GM12878 (cell line): ENCODE results near the gene MMAA. TPM values are rescaled to one million over a fixed set of nuclear protein-coding genes. Genes with fewer than 3 reads are reported as not detected.

ENCODE experiments used
- ATAC-seq: fragments of 200-7000 bp; cut with Tn5 transposase; 3 replicates; pipeline ENCODE4 v1.9.1; 2020; ENCODE audit warnings: mild to moderate bottlenecking, moderate library complexity
- BruUV-seq: library from RNA; stranded (reverse); fragments of 400-500 nt; replicated peaks from 2 replicates; lab custom pipeline; 2021; lab: Mats Ljungman, UMichigan
- CTCF ChIA-PET: fragments of 300-600 bp; sonication (Branson Sonifier 250); formaldehyde crosslinking; extraction: SDS; loops from one replicate; lab custom pipeline; 2021; ENCODE audit warnings: inconsistent platforms; lab: Yijun Ruan, JAX
- POLR2A ChIA-PET: fragments of 350-600 bp; formaldehyde crosslinking; extraction: SDS; loops from one replicate; lab custom pipeline; 2021; ENCODE audit warnings: inconsistent platforms; lab: Charles Lee
- RAD21 ChIA-PET: fragments of 300-600 bp; sonication (Branson Sonifier 250); formaldehyde crosslinking; loops from one replicate; lab custom pipeline; 2023; ENCODE audit warnings: antibody characterized with exemption; ENCODE audit not compliant: unreplicated experiment; lab: Charles Lee
- SMC1A ChIA-PET: fragments of 300-600 bp; sonication (Branson Sonifier 250); formaldehyde crosslinking; loops from one replicate; lab custom pipeline; 2023; ENCODE audit not compliant: unreplicated experiment, uncharacterized antibody; lab: Charles Lee
- DNase-seq: peaks from one replicate; pipeline ENCODE4 v3.0.0-alpha.2; 2011; ENCODE audit warnings: low read depth, low spot score
- FAIRE-seq: peaks from 3 replicates; lab custom pipeline; 2011; peaks lifted over from hg19 to GRCh38; lab: Jason Lieb, UNC
- H2AFZ ChIP-seq: 2 replicates; pipeline ENCODE4 v1.6.0; 2011; ENCODE audit warnings: low read depth, low read length, control low read depth; ENCODE audit not compliant: control insufficient read depth
- H3K27ac ChIP-seq: 2 replicates; pipeline ENCODE4 v1.5.1; 2011; ENCODE audit warnings: control low read depth; ENCODE audit not compliant: control insufficient read depth, insufficient read depth
- H3K27me3 ChIP-seq, 2 experiments: replicated peaks in 1 of 2; 2 replicates each; pipeline versions ENCODE4 v1.6.0 to v1.6.1; 2011; ENCODE audit warnings: low read length in 1 of 2; ENCODE audit not compliant: control insufficient read depth in 2 of 2, insufficient read depth in 2 of 2
- H3K36me3 ChIP-seq, 2 experiments: 2 replicates each; pipeline ENCODE4 v1.5.1; 2011; ENCODE audit warnings: low read length in 1 of 2; ENCODE audit not compliant: control insufficient read depth in 2 of 2, insufficient read depth in 2 of 2
- H3K4me1 ChIP-seq: 2 replicates; pipeline ENCODE4 v1.6.1; 2011; ENCODE audit warnings: mild to moderate bottlenecking, low read length, moderate library complexity, mixed read lengths; ENCODE audit not compliant: control insufficient read depth, insufficient read depth
- H3K4me2 ChIP-seq: 2 replicates; pipeline ENCODE4 v1.6.0; 2011; ENCODE audit warnings: control low read depth; ENCODE audit not compliant: control insufficient read depth, insufficient read depth
- H3K4me3 ChIP-seq: fragments of 200-600 bp; sonication (generic); 2 replicates; pipeline ENCODE4 v1.5.1; 2016
- H3K79me2 ChIP-seq: 2 replicates; pipeline ENCODE4 v1.6.0; 2011; ENCODE audit warnings: low read length; ENCODE audit not compliant: control insufficient read depth, insufficient read depth
- H3K9ac ChIP-seq: 2 replicates; pipeline ENCODE4 v1.8.0; 2011; ENCODE audit warnings: low read length, control low read depth, mixed read lengths; ENCODE audit not compliant: control insufficient read depth, insufficient read depth
- H3K9me3 ChIP-seq: replicated peaks from 3 replicates; pipeline ENCODE4 v1.5.1; 2011; ENCODE audit warnings: mild to moderate bottlenecking, low read length; ENCODE audit not compliant: control insufficient read depth, insufficient read depth
- H4K20me1 ChIP-seq: 2 replicates; pipeline ENCODE4 v1.6.0; 2011; ENCODE audit not compliant: control insufficient read depth, insufficient read depth
- ASH2L ChIP-seq: fragments of 300-600, 200-600 bp; sonication (generic); IDR thresholded peaks from 2 replicates; pipeline ENCODE4 v1.6.1; 2017; ENCODE audit warnings: low read depth, mild to moderate bottlenecking, borderline replicate concordance
- BCL11A ChIP-seq: IDR thresholded peaks from 2 replicates; pipeline ENCODE4 v1.6.1; 2011; ENCODE audit warnings: low read depth, low read length
- EED ChIP-seq: sonication (generic); IDR thresholded peaks from 2 replicates; pipeline ENCODE4 v1.6.1; 2016; ENCODE audit warnings: antibody characterized with exemption, low read depth
- ESRRA ChIP-seq: IDR thresholded peaks from 2 replicates; pipeline ENCODE4 v1.6.1; 2012; ENCODE audit warnings: mild to moderate bottlenecking, low read length, improper control_type of control experiment
- IKZF1 ChIP-seq: fragments of 450-650 bp; conservative IDR thresholded peaks from 2 replicates; pipeline ENCODE4 v1.6.1; 2017; ENCODE audit warnings: antibody characterized with exemption, mild to moderate bottlenecking
- IKZF2 ChIP-seq, 2 experiments: fragments of 450-650 bp; IDR thresholded peaks; 2 replicates each; pipeline ENCODE4 v1.6.1; 2017; ENCODE audit warnings: mild to moderate bottlenecking in 2 of 2, moderate library complexity in 2 of 2
- JUNB ChIP-seq: IDR thresholded peaks from 2 replicates; pipeline ENCODE4 v1.6.1; 2016; ENCODE audit warnings: antibody characterized with exemption, mild to moderate bottlenecking
- KLF5 ChIP-seq: fragments of 450-650 bp; IDR thresholded peaks from 2 replicates; pipeline ENCODE4 v1.6.1; 2014; ENCODE audit warnings: mild to moderate bottlenecking; ENCODE audit not compliant: partially characterized antibody
- MTA2 ChIP-seq: fragments of 450-650 bp; IDR thresholded peaks from 2 replicates; pipeline ENCODE4 v1.6.1; 2016; ENCODE audit warnings: low read depth, mild to moderate bottlenecking, moderate library complexity
- RAD51 ChIP-seq: fragments of 450-650 bp; IDR thresholded peaks from 2 replicates; pipeline ENCODE4 v1.6.1; 2016; ENCODE audit warnings: moderate library complexity, mild to moderate bottlenecking, inconsistent platforms
- RB1 ChIP-seq: fragments of 450-650 bp; formaldehyde crosslinking; IDR thresholded peaks from 2 replicates; pipeline ENCODE4 v1.6.1; 2017; ENCODE audit warnings: mild to moderate bottlenecking, borderline replicate concordance
- ZZZ3 ChIP-seq: IDR thresholded peaks from 2 replicates; pipeline ENCODE4 v1.6.1; 2011; ENCODE audit warnings: low read depth; ENCODE audit not compliant: control insufficient read depth, insufficient read length
- WGBS: methylation state at CpG from one replicate; pipeline ENCODE4 v1.1.6; 2016; ENCODE audit warnings: low lambda C conversion rate; ENCODE audit not compliant: insufficient replicate concordance, insufficient coverage; ENCODE audit errors: missing lambda C conversion rate; 5-methylcytosine and 5-hydroxymethylcytosine counted together
- in situ Hi-C: fragments of 300-500 bp; cut with MboI; formaldehyde crosslinking; loops from 9 replicates; pipeline ENCODE4 v1.14.3; 2018; ENCODE audit warnings: mixed read lengths
- intact Hi-C: fragments of 100-400 bp; cut with micrococcal nuclease; formaldehyde crosslinking; loops from one replicate; pipeline ENCODE4 v1.14.2; 2022; ENCODE audit not compliant: unreplicated experiment
- polyA plus RNA-seq, 11 experiments: library from polyadenylated mRNA; depleted of rRNA in 4 of 11; unstranded in 6 of 11; stranded (reverse) in 5 of 11; fragments of >200 nt; fragmentation: Nextera tagmentation in 4 of 11; fragmentation: Illumina TruSeq in 1 of 11; extraction: Ambion mirVana in 4 of 11; extraction: Trizol in 1 of 11; gene quantifications; 1 replicate in 1 of 11; 2 replicates in 10 of 11; pipeline versions ENCODE4 v1.2.1 to v1.2.3, GENCODE V29; 2011 to 2016; ENCODE audit warnings: inconsistent platforms in 2 of 11, missing spikeins in 2 of 11, low read depth in 1 of 11
- total RNA-seq, 4 experiments: library from RNA; depleted of rRNA in 3 of 4; stranded (reverse); fragments of >200 nt in 3 of 4; fragmentation: Illumina TruSeq in 1 of 4; extraction: Trizol in 1 of 4; gene quantifications; 2 replicates each; pipeline versions ENCODE4 v1.2.1 to v1.2.3, GENCODE V29; 2013 to 2021
- TF ChIP-seq, protein P1 (sequence below): fragments of 450-650 bp; IDR thresholded peaks from 2 replicates; pipeline ENCODE4 v1.6.1; 2014; ENCODE audit warnings: mild to moderate bottlenecking
- TF ChIP-seq, protein P2 (sequence below): fragments of 450-650 bp; IDR thresholded peaks from 2 replicates; pipeline ENCODE4 v1.6.1; 2017; ENCODE audit warnings: low read depth, mild to moderate bottlenecking, moderate library complexity
- TF ChIP-seq, protein P3 (sequence below): fragments of 450-650 bp; IDR thresholded peaks from 2 replicates; pipeline ENCODE4 v1.6.1; 2017; ENCODE audit warnings: mild to moderate bottlenecking, low read depth, inconsistent platforms; ENCODE audit not compliant: poor library complexity, severe bottlenecking

Gene MMAA
- total and polyA plus RNA-seq, 10 of the 15 experiments (the other 5 are each of a cell fraction or from before 2014, with no cell fraction given): 4.5 to 22.6 (median 11.8) TPM

DNA sequence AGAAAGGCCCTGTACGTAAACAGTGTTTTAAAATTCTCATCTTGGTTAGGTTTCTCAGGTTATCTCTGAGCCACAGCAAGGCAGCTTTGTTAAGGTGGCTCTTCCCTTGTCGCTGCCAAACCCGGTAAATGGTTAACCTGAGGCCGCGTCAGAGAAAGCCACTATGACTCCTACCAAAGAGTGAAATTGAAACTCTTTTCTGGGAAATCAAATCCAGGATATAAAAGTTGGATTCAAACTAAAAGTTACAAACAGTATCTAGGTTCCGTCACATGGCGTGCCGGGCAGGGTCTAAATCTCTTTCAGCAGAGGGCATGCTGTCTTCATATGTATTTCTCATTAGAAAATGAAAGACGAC lies 433 bp downstream of the MMAA start:
- H3K4me2 ChIP-seq: peak overlapping the region; percentile 93; the same call in 1 of the 2 replicates
- RAD21 ChIA-PET: interaction anchor here (0.6 to 2.2 kb wide), 5 partner anchors 13 to 467 kb away, joined by 3 to 6 read pairs (median 3); no protein-coding TSS in a partner anchor
- CTCF ChIA-PET: interaction anchor here (0.6 to 2.4 kb wide), 6 partner anchors 10 to 232 kb away, joined by 3 to 10 read pairs (median 3); no protein-coding TSS in a partner anchor
- no peaks in the 10 kb centered on the region for H3K36me3 ChIP-seq
- peaks cover 9% of the 10 kb centered on the region; the same call in 1 of the 2 replicates for H3K4me1 ChIP-seq
- peaks cover 21% of the 10 kb centered on the region for H3K79me2 ChIP-seq
- H3K9me3 ChIP-seq: peaks cover 3% of the 10 kb centered on the region; the same call in 2 of the 3 replicates
- peak overlapping the region; percentile 8 for H2AFZ ChIP-seq
- intact Hi-C loops (loop anchor here (2.0 to 5.0 kb wide), 9 partner anchors 113 to 1298 kb away; partner anchors contain the start of genes ABCE1, ANAPC10 and OTUD4), in situ Hi-C loops (loop anchor here (5.0 to 25.0 kb wide), 3 partner anchors 387 to 1432 kb away; no protein-coding TSS in a partner anchor)
- peak overlapping the region; percentile 98 for H3K9ac ChIP-seq
- TF ChIP-seq, protein P1, sequence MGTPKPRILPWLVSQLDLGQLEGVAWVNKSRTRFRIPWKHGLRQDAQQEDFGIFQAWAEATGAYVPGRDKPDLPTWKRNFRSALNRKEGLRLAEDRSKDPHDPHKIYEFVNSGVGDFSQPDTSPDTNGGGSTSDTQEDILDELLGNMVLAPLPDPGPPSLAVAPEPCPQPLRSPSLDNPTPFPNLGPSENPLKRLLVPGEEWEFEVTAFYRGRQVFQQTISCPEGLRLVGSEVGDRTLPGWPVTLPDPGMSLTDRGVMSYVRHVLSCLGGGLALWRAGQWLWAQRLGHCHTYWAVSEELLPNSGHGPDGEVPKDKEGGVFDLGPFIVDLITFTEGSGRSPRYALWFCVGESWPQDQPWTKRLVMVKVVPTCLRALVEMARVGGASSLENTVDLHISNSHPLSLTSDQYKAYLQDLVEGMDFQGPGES: no peak
- TF ChIP-seq IKZF1: 0 out of 2 replicates have a peak, but pooled peaks have one; percentile 60
- TF ChIP-seq EED: peak; percentile 10; the same call in 1 of the 2 replicates
- no peak for TF ChIP-seq ZZZ3
- no peak for TF ChIP-seq KLF5
- peak; percentile 63 to 78 for TF ChIP-seq IKZF2 (IDR thresholded peaks at IDR 0.05)
- TF ChIP-seq, protein P2, sequence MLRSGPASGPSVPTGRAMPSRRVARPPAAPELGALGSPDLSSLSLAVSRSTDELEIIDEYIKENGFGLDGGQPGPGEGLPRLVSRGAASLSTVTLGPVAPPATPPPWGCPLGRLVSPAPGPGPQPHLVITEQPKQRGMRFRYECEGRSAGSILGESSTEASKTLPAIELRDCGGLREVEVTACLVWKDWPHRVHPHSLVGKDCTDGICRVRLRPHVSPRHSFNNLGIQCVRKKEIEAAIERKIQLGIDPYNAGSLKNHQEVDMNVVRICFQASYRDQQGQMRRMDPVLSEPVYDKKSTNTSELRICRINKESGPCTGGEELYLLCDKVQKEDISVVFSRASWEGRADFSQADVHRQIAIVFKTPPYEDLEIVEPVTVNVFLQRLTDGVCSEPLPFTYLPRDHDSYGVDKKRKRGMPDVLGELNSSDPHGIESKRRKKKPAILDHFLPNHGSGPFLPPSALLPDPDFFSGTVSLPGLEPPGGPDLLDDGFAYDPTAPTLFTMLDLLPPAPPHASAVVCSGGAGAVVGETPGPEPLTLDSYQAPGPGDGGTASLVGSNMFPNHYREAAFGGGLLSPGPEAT: peak; percentile 46; the same call in 1 of the 2 replicates
- peak; percentile 31 for TF ChIP-seq MTA2
- TF ChIP-seq JUNB: no peak; the same call in none of the 2 replicates
- TF ChIP-seq, protein P3, sequence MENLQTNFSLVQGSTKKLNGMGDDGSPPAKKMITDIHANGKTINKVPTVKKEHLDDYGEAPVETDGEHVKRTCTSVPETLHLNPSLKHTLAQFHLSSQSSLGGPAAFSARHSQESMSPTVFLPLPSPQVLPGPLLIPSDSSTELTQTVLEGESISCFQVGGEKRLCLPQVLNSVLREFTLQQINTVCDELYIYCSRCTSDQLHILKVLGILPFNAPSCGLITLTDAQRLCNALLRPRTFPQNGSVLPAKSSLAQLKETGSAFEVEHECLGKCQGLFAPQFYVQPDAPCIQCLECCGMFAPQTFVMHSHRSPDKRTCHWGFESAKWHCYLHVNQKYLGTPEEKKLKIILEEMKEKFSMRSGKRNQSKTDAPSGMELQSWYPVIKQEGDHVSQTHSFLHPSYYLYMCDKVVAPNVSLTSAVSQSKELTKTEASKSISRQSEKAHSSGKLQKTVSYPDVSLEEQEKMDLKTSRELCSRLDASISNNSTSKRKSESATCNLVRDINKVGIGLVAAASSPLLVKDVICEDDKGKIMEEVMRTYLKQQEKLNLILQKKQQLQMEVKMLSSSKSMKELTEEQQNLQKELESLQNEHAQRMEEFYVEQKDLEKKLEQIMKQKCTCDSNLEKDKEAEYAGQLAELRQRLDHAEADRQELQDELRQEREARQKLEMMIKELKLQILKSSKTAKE: peak; percentile 54
- 0 out of 2 replicates have a peak, but pooled peaks have one; percentile 8 for TF ChIP-seq BCL11A
- peak; percentile 39; the same call in 1 of the 2 replicates for TF ChIP-seq RAD51
- TF ChIP-seq RB1: no peak
- no peak for TF ChIP-seq ASH2L
- no peak for TF ChIP-seq ESRRA
- FAIRE-seq (no peak), DNase-seq (peak; percentile 45), ATAC-seq (peak; percentile 63)
- SMC1A ChIA-PET: interaction anchor here (0.6 to 2.1 kb wide), 6 partner anchors 9 to 442 kb away, joined by 3 to 5 read pairs (median 4); no protein-coding TSS in a partner anchor
- peak overlapping the region; percentile 88 for H3K4me3 ChIP-seq
- TSS peak; percentile 79 for BruUV-seq
- POLR2A ChIA-PET: interaction anchor here (0.7 to 2.6 kb wide), 6 partner anchors 14 to 441 kb away, joined by 3 to 11 read pairs (median 4); no protein-coding TSS in a partner anchor
- H4K20me1 ChIP-seq: no peaks in the 10 kb centered on the region
- WGBS: under 1% methylated on average over 9 of the region's 9 CpGs
- H3K27me3 ChIP-seq: no peaks in the 10 kb centered on the region
- peak overlapping the region; percentile 89 for H3K27ac ChIP-seq
